ENCODE measurements around the gene TTC33. TPM values are rescaled to one million over a fixed set of nuclear protein-coding genes. Genes with fewer than 3 reads are reported as not detected.

TTC33 gene
- total RNA-seq, 1 experiment from 2014 or later: 30.2 TPM

DNA sequence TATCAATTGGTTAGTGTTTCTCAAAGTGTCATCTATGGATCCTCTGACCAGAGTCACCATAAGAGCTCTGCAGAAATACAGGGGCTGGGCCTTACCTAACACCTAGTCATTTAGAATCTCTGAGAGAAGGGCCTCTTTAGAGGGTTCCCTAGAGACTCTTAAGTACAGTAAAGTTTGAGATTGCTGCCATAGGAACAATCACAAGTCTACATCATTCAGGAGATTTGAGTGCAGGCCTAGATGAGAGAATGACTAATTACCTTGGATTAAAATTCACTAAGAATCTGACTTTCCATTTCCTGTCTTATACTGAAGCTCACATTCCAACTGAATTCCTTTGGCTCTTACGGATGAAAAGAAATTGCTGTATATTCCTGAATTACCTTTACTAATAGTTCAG is 258.2 kb downstream of the TTC33 start:
- Histone ChIP-seq H3K27me3 (ENCODE audit: insufficient read depth, low read depth) (no peaks in the 10 kb centered on the region), H3K9me2 (ENCODE audit: insufficient read depth) (no peaks in the 10 kb centered on the region), H3K4me2 (no peak overlapping the region), H3K79me2 (ENCODE audit: low read depth) (no peaks in the 10 kb centered on the region), H3K9me3 (ENCODE audit: insufficient read depth, low read depth) (peaks cover 10% of the 10 kb centered on the region; the same call in 1 of the 2 replicates), H4K20me1 (ENCODE audit: insufficient read depth) (no peaks in the 10 kb centered on the region), H2AFZ (no peak overlapping the region), H3K4me3 (no peak overlapping the region), H3K27ac (no peak overlapping the region), H3F3A (ENCODE audit: insufficient read depth, low read depth) (no peaks in the 10 kb centered on the region), H3K36me3 (ENCODE audit: low read depth) (no peaks in the 10 kb centered on the region), H3K4me1 (replicated peaks; ENCODE audit: insufficient read depth) (no peaks in the 10 kb centered on the region)
- BruUV-seq (replicated peaks): no TSS peak
- ChIA-PET CTCF (no interaction called here), POLR2A (ENCODE audit: unreplicated experiment) (interaction anchor here (0.6 kb wide), 2 partner anchors 83 to 110 kb away, joined by 3 to 5 read pairs; no protein-coding TSS in a partner anchor)
- peak in 1 of 2 experiments; percentile 46 for DNase-seq
- intact Hi-C loops (cut with micrococcal nuclease; ENCODE audit: unreplicated experiment): loop anchor here (5.0 kb wide), 1 partner anchor 110 kb away; no protein-coding TSS in a partner anchor
- no peak for TF ChIP-seq EZH2 (IDR thresholded peaks at IDR 0.05; ENCODE audit: low read depth)
- TF ChIP-seq, protein P1, sequence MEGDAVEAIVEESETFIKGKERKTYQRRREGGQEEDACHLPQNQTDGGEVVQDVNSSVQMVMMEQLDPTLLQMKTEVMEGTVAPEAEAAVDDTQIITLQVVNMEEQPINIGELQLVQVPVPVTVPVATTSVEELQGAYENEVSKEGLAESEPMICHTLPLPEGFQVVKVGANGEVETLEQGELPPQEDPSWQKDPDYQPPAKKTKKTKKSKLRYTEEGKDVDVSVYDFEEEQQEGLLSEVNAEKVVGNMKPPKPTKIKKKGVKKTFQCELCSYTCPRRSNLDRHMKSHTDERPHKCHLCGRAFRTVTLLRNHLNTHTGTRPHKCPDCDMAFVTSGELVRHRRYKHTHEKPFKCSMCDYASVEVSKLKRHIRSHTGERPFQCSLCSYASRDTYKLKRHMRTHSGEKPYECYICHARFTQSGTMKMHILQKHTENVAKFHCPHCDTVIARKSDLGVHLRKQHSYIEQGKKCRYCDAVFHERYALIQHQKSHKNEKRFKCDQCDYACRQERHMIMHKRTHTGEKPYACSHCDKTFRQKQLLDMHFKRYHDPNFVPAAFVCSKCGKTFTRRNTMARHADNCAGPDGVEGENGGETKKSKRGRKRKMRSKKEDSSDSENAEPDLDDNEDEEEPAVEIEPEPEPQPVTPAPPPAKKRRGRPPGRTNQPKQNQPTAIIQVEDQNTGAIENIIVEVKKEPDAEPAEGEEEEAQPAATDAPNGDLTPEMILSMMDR (conservative IDR thresholded peaks at IDR 0.05): no peak

DNA sequence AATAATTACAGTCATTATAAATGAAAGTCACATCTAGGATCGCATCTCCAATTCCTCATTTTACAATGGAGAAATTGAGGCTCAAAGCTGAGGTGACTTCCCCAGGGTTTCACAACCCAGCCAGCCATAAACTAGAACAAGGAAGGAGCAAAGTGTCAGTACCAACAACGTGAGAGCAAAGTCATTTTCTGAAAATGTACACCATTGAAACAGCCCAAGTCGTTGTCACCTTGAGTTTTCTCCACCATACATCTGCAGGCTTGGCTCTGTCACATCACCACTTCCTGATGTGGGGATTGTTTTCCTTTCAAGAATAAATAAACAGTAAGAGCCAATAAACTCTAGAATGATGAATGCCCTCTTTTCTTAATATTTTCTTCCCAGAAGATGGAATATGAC is 260.5 kb downstream of the TTC33 start:
- Histone ChIP-seq H3K4me3 (no peak overlapping the region), H3K4me1 (replicated peaks; ENCODE audit: insufficient read depth) (no peaks in the 10 kb centered on the region), H2AFZ (no peak overlapping the region), H3K4me2 (no peak overlapping the region), H3K36me3 (ENCODE audit: low read depth) (no peaks in the 10 kb centered on the region), H3K27me3 (ENCODE audit: insufficient read depth, low read depth) (no peaks in the 10 kb centered on the region), H4K20me1 (ENCODE audit: insufficient read depth) (no peaks in the 10 kb centered on the region), H3K9me3 (ENCODE audit: insufficient read depth, low read depth) (peaks cover 10% of the 10 kb centered on the region; the same call in 1 of the 2 replicates), H3F3A (ENCODE audit: insufficient read depth, low read depth) (no peaks in the 10 kb centered on the region), H3K27ac (no peak overlapping the region), H3K79me2 (ENCODE audit: low read depth) (no peaks in the 10 kb centered on the region), H3K9me2 (ENCODE audit: insufficient read depth) (no peaks in the 10 kb centered on the region)
- no peak for DNase-seq
- intact Hi-C loops (cut with micrococcal nuclease; ENCODE audit: unreplicated experiment): loop anchor here (5.0 kb wide), 1 partner anchor 108 kb away; no protein-coding TSS in a partner anchor
- no TSS peak for BruUV-seq (replicated peaks)
- POLR2A ChIA-PET (ENCODE audit: unreplicated experiment): no interaction called here
- TF ChIP-seq EZH2 (IDR thresholded peaks at IDR 0.05; ENCODE audit: low read depth): no peak
- TF ChIP-seq, protein P1 (conservative IDR thresholded peaks at IDR 0.05): no peak
- CTCF ChIA-PET: no interaction called here

DNA sequence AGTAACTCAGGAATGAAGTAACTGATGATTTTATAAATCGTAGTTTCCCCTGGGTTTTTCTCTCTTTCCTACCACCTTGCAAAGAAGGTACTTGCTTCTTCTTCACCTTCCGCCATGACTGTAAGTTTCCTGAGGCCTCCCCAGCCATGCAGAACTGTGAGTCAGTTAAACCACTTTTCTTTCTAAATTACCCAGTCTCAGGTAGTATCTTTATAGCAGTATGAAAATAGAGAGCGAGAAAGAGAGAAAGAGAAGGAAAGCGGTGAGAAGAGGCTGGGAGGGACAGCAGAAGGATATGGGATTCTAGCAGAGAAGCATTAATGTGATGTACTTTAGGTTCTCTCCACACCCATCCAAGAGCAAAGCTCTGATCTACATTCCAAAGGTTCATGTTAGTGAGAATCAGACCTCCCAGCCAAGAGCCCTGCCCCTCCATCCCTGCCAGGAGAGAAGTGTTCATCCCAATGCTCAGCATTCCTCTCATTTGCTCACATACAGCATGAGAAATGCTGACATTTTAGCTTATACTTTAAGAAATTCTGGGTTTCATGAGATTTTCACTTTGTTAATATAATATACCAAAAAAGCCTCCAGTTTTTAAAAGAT is 261.0 kb downstream of the TTC33 start:
- Histone ChIP-seq H3K4me3 (no peak overlapping the region), H2AFZ (no peak overlapping the region), H4K20me1 (ENCODE audit: insufficient read depth) (no peaks in the 10 kb centered on the region), H3K79me2 (ENCODE audit: low read depth) (no peaks in the 10 kb centered on the region), H3K27ac (no peak overlapping the region), H3K4me1 (replicated peaks; ENCODE audit: insufficient read depth) (no peaks in the 10 kb centered on the region), H3F3A (ENCODE audit: insufficient read depth, low read depth) (no peaks in the 10 kb centered on the region), H3K27me3 (ENCODE audit: insufficient read depth, low read depth) (no peaks in the 10 kb centered on the region), H3K9me2 (ENCODE audit: insufficient read depth) (no peaks in the 10 kb centered on the region), H3K36me3 (ENCODE audit: low read depth) (no peaks in the 10 kb centered on the region), H3K9me3 (ENCODE audit: insufficient read depth, low read depth) (peaks cover 10% of the 10 kb centered on the region; the same call in 1 of the 2 replicates), H3K4me2 (no peak overlapping the region)
- POLR2A ChIA-PET (ENCODE audit: unreplicated experiment): no interaction called here
- CTCF ChIA-PET: no interaction called here
- BruUV-seq (replicated peaks): no TSS peak
- intact Hi-C loops (cut with micrococcal nuclease; ENCODE audit: unreplicated experiment): loop anchor here (5.0 kb wide), 1 partner anchor 107 kb away; no protein-coding TSS in a partner anchor
- TF ChIP-seq, protein P1 (conservative IDR thresholded peaks at IDR 0.05): no peak
- TF ChIP-seq EZH2 (IDR thresholded peaks at IDR 0.05; ENCODE audit: low read depth): no peak
- no peak for DNase-seq
